Medulla oblongata (tissue), 1 donor: Measurements from ENCODE around the gene MSX1.

Experiments
- DNase-seq: peaks from one replicate; pipeline ENCODE4 v3.0.0-alpha.2; 2015; ENCODE audit errors: extremely low spot score

Gene MSX1

GRCh38 chr4:4912155-4912554, 52.7 kb downstream of the MSX1 start:
- no peak for DNase-seq

GRCh38 chr4:4913147-4913561, 53.7 kb downstream of the MSX1 start:
- DNase-seq = no peak
